ENCODE measurements around the gene BANP.
"Not testable (repeated sequence)": the region's sequence is repeated elsewhere in the genome, so short reads cannot be mapped to it uniquely, and the experiment has no call there.

DNA sequence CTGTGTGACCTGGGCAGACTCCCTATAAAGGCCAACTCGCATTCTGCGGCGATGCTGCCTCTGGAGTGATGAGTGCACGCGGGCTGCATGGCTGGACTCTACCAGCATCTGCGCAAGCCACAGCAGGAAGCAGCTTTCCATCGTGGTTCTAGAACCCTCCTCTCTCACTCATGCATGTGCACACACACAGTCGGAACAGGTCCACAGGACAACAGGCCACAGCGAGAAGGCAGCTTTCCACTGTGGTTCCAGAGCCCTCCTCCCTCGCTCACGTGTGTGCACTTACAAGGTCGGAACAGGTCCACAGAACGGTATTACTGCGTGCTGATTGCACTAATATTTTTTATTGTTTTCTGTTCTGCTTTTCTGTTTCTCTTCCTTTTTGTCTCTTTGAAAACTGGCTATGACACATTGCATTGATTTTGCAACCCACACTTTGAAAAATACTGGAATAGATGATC lies 92.9 kb downstream of the BANP start:
- not testable (repeated sequence) for TF ChIP-seq EZH2phosphoT487 (IDR thresholded peaks at IDR 0.05; ENCODE audit: insufficient read depth, low read depth); EZH2 (IDR thresholded peaks at IDR 0.05; ENCODE audit: insufficient read depth, poor library complexity, severe bottlenecking)

Data from GM23248 (cell line).